Measurements from ENCODE around the gene ARHGEF28. TPM values are rescaled to one million over a fixed set of nuclear protein-coding genes. Genes with fewer than 3 reads are reported as not detected.

Gene ARHGEF28
- total RNA-seq, 4 donors from 2014 or later = 9.8 to 18.7 (median 18.6) TPM

DNA sequence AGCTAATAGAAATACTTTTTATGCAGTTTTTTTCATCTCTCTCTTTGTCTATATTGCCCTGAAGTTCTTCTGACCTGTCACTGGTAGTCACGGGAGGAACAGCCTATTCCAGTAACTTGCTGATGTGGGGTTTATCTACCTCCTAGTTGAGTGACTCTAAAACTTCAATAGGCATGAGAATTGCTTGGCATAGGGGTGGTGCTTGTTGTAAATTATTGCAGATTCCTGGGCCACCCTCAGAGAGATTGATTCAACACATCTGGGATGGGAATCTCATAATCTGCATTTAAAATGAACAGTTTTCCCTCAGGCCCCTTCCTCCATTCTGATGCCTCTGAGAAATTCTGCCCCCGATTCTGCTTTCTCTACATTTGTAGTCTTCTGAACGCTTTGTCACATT is 184.4 kb downstream of the ARHGEF28 start:
- intact Hi-C loops (cut with DNase I; ENCODE audit: low total_unique reads) (no loop called here), in situ Hi-C loops (cut with MboI; ENCODE audit: low pct_ligation_motif_present in 1 of 4, low pct_unique_long_range_greater_than_20kb in 1 of 4, low sequenced_read_pairs in 3 of 4) (no loop called here)
- Histone ChIP-seq H3K36me3 (no peaks in the 10 kb centered on the region), H3K9me3 (no peaks in the 10 kb centered on the region), H3K4me3 (no peak overlapping the region), H3K27ac (no peak overlapping the region), H3K4me1 (no peaks in the 10 kb centered on the region), H3K27me3 (no peaks in the 10 kb centered on the region)
- DNase-seq = no peak
- no peak for TF ChIP-seq POLR2AphosphoS5 (IDR thresholded peaks at IDR 0.05)
- TF ChIP-seq POLR2A (IDR thresholded peaks at IDR 0.05) = no peak
- TF ChIP-seq, protein P1, sequence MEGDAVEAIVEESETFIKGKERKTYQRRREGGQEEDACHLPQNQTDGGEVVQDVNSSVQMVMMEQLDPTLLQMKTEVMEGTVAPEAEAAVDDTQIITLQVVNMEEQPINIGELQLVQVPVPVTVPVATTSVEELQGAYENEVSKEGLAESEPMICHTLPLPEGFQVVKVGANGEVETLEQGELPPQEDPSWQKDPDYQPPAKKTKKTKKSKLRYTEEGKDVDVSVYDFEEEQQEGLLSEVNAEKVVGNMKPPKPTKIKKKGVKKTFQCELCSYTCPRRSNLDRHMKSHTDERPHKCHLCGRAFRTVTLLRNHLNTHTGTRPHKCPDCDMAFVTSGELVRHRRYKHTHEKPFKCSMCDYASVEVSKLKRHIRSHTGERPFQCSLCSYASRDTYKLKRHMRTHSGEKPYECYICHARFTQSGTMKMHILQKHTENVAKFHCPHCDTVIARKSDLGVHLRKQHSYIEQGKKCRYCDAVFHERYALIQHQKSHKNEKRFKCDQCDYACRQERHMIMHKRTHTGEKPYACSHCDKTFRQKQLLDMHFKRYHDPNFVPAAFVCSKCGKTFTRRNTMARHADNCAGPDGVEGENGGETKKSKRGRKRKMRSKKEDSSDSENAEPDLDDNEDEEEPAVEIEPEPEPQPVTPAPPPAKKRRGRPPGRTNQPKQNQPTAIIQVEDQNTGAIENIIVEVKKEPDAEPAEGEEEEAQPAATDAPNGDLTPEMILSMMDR (IDR thresholded peaks at IDR 0.05) = no peak
- TF ChIP-seq EP300 (IDR thresholded peaks at IDR 0.05; ENCODE audit: low read depth) = no peak
- WGBS, 2 donors (ENCODE audit: low coverage in 1 of 2) = 80 to 95% methylated on average over 1 to 3 of the region's 3 CpGs

DNA sequence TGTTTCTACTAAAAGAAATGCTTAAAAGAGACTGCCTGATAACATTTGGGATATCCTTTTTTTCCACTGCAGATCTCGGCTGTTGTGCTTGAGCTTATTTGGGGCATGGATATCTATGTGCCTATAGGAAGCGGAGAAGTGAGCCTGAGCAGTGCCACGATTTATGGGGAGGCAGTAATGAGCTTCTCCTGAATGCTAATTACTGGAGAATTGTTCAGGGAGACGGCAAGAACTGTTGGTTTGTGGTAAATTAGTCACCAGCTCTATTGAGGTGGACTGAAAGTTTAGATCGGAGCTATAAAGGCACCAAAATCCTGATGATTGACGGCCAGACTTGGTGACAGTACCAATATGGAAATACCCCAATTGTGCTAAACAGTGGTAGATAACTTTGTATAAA is 186.5 kb downstream of the ARHGEF28 start:
- intact Hi-C loops (cut with DNase I; ENCODE audit: low total_unique reads) (no loop called here), in situ Hi-C loops (cut with MboI; ENCODE audit: low pct_ligation_motif_present in 1 of 4, low pct_unique_long_range_greater_than_20kb in 1 of 4, low sequenced_read_pairs in 3 of 4) (no loop called here)
- Histone ChIP-seq H3K4me1 (no peaks in the 10 kb centered on the region), H3K4me3 (no peak overlapping the region), H3K27me3 (no peaks in the 10 kb centered on the region), H3K27ac (peak overlapping the region in 2 of 4 donors; percentile 52 to 73), H3K9me3 (no peaks in the 10 kb centered on the region), H3K36me3 (no peaks in the 10 kb centered on the region)
- DNase-seq = no peak
- 51 to 68% methylated on average over 6 of the region's 6 CpGs for WGBS, 2 donors (ENCODE audit: low coverage in 1 of 2)
- TF ChIP-seq, protein P1 (IDR thresholded peaks at IDR 0.05) = no peak
- TF ChIP-seq POLR2A (IDR thresholded peaks at IDR 0.05) (no peak), POLR2AphosphoS5 (IDR thresholded peaks at IDR 0.05) (no peak), EP300 (IDR thresholded peaks at IDR 0.05; ENCODE audit: low read depth) (no peak)

DNA sequence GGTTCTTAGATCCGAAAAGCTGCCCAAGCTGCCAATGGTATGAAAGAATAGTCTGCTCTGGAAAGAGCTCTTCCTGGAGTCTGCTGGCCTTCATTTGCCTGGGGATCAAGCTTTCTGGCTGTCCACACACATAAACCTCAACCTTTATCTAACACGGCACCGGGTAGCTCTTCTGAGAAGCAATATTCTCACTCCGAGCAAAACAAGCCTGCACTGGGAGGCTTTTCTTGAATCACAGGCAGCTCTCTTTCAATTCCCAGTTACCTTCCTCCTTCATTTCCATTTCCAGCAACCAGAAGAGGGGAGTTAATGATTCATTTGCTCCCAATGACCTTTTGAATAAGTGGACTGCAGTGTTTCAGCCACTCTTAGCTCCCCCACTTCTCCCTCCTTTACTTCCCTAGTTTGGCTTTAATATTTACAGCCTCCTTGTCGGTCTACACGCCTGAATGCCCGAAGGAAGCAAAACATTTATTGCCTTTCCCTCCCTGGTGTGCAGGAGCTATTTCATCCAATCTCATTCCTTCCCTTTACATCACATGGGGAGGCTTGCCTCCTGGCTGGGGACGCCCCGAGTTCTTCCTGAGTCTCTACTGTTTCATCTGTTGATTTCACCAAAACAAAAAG is 187.1 kb downstream of the ARHGEF28 start:
- in situ Hi-C loops (cut with MboI; ENCODE audit: low pct_ligation_motif_present in 1 of 4, low pct_unique_long_range_greater_than_20kb in 1 of 4, low sequenced_read_pairs in 3 of 4) = no loop called here
- TF ChIP-seq POLR2A (IDR thresholded peaks at IDR 0.05) (peak; percentile 30), POLR2AphosphoS5 (IDR thresholded peaks at IDR 0.05) (peak in 1 of 3 donors; percentile 28), EP300 (IDR thresholded peaks at IDR 0.05; ENCODE audit: low read depth) (no peak)
- no peaks in the 10 kb centered on the region for H3K27me3 ChIP-seq
- H3K36me3 ChIP-seq = no peaks in the 10 kb centered on the region
- DNase-seq = peak; percentile 55
- 38 to 41% methylated on average over 5 to 9 of the region's 9 CpGs for WGBS, 2 donors (ENCODE audit: low coverage in 1 of 2)
- H3K27ac ChIP-seq = peak overlapping the region; percentile 50 to 73 (median 52)
- H3K9me3 ChIP-seq = no peaks in the 10 kb centered on the region
- intact Hi-C loops (cut with DNase I; ENCODE audit: low total_unique reads) = no loop called here
- no peaks in the 10 kb centered on the region for H3K4me1 ChIP-seq
- H3K4me3 ChIP-seq = peak overlapping the region in 3 of 4 donors; percentile 23 to 42 (median 28)

DNA sequence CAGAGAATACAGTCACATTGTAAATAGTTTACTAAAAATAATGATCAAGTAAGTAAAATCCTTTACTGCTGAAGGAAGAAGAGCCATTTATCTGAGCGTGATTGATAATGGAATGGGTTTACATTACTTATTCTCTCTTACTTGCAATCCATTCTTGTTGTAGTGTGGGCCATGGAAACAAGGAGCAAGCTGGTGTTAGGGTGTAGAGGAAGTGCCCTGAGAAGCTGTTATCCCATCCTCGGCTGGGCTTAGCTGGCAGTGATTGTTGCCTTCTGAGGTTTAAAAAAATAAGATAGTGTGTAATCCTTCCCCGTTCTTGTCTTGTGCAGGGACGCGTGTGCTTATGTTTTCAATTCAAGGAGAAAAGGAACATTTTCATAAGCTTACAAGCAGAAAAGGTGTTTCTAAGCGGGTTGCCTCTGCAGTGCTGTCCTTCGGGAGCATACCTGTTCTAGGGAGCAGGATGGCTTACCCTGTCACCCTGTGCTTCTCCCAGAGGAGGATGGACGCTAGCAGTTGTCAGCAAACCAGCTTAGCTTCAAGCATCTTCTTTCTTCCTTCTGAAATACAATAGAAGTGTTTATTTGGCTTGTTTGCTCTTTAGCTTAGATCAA is 188.3 kb downstream of the ARHGEF28 start:
- Histone ChIP-seq H3K27ac (peak overlapping the region in 1 of 4 donors; percentile 53), H3K4me3 (peak overlapping the region in 1 of 4 donors; percentile 42), H3K9me3 (no peaks in the 10 kb centered on the region), H3K27me3 (no peaks in the 10 kb centered on the region), H3K36me3 (no peaks in the 10 kb centered on the region), H3K4me1 (no peaks in the 10 kb centered on the region)
- WGBS, 2 donors (ENCODE audit: low coverage in 1 of 2) = 35 to 38% methylated on average over 8 of the region's 8 CpGs
- TF ChIP-seq POLR2AphosphoS5 (IDR thresholded peaks at IDR 0.05) (no peak), EP300 (IDR thresholded peaks at IDR 0.05; ENCODE audit: low read depth) (no peak), POLR2A (IDR thresholded peaks at IDR 0.05) (no peak)
- TF ChIP-seq, protein P1 (IDR thresholded peaks at IDR 0.05) = no peak
- intact Hi-C loops (cut with DNase I; ENCODE audit: low total_unique reads) (no loop called here), in situ Hi-C loops (cut with MboI; ENCODE audit: low pct_ligation_motif_present in 1 of 4, low pct_unique_long_range_greater_than_20kb in 1 of 4, low sequenced_read_pairs in 3 of 4) (no loop called here)
- peak; percentile 14 for DNase-seq
